WTC11 (cell line): ENCODE measurements around the gene KCNMA1. TPM values are rescaled to one million over a fixed set of nuclear protein-coding genes. Genes with fewer than 3 reads are reported as not detected.

Source experiments
- ATAC-seq: fragments of 200-7000 bp; cut with Tn5 transposase; 2 replicates; pipeline ENCODE4 v1.10.0; 2021; ENCODE audit warnings: mild to moderate bottlenecking, moderate library complexity
- CTCF ChIA-PET: fragments of 300-600 bp; sonication (Branson Sonifier 250); formaldehyde crosslinking; loops from one replicate; lab custom pipeline; 2021; ENCODE audit warnings: antibody characterized with exemption; lab: Charles Lee
- POLR2A ChIA-PET: fragments of 350-600 bp; sonication (Branson Sonifier 250); formaldehyde crosslinking; loops from one replicate; lab custom pipeline; 2021; ENCODE audit warnings: antibody characterized with exemption; lab: Charles Lee
- DNase-seq: peaks from one replicate; pipeline ENCODE4 v3.0.0; 2021; ENCODE audit warnings: low spot score
- H3K27ac Mint-ChIP-seq: 2 replicates; pipeline ENCODE4 v1.8.0; 2021; ENCODE audit warnings: mixed read lengths
- H3K27me3 Mint-ChIP-seq: 2 replicates; pipeline ENCODE4 v1.8.0; 2021; ENCODE audit warnings: low read depth, mild to moderate bottlenecking, moderate library complexity, mixed read lengths
- H3K36me3 Mint-ChIP-seq: 2 replicates; pipeline ENCODE4 v1.8.0; 2021; ENCODE audit warnings: mixed read lengths
- H3K4me1 Mint-ChIP-seq: 2 replicates; pipeline ENCODE4 v1.8.0; 2022; ENCODE audit warnings: mixed read lengths
- H3K4me3 Mint-ChIP-seq: 2 replicates; pipeline ENCODE4 v1.8.0; 2021; ENCODE audit warnings: mild to moderate bottlenecking, moderate library complexity, mixed read lengths
- H3K9me3 Mint-ChIP-seq: 2 replicates; pipeline ENCODE4 v1.8.0; 2021; ENCODE audit warnings: mixed read lengths
- GABPB1 ChIP-seq: sonication (generic); formaldehyde crosslinking; IDR thresholded peaks from 2 replicates; pipeline ENCODE4 v1.8.1; 2023; ENCODE audit warnings: mild to moderate bottlenecking, missing genetic modification reagents
- NR1H2 ChIP-seq: sonication (generic); formaldehyde crosslinking; IDR thresholded peaks from 2 replicates; pipeline ENCODE4 v1.9.0; 2021; ENCODE audit warnings: mild to moderate bottlenecking, moderate library complexity, missing genetic modification reagents
- NR3C1 ChIP-seq: sonication (generic); formaldehyde crosslinking; conservative IDR thresholded peaks from 2 replicates; pipeline ENCODE4 v1.8.1; 2023; ENCODE audit warnings: low read depth, mild to moderate bottlenecking, missing genetic modification reagents
- RELA ChIP-seq: sonication (generic); formaldehyde crosslinking; IDR thresholded peaks from 2 replicates; pipeline ENCODE4 v1.8.1; 2022; ENCODE audit warnings: missing genetic modification reagents, mild to moderate bottlenecking, borderline replicate concordance
- RORB ChIP-seq: fragments of 250-450 bp; sonication (Bioruptor Pico); IDR thresholded peaks from 2 replicates; pipeline ENCODE4 v1.9.0; 2021; ENCODE audit warnings: mild to moderate bottlenecking
- SOX15 ChIP-seq: fragments of 250-450 bp; sonication (Bioruptor Pico); IDR thresholded peaks from 2 replicates; pipeline ENCODE4 v1.9.0; 2021; ENCODE audit warnings: mild to moderate bottlenecking
- TCF7 ChIP-seq: sonication (generic); formaldehyde crosslinking; IDR thresholded peaks from 2 replicates; pipeline ENCODE4 v1.8.0; 2022; ENCODE audit warnings: mild to moderate bottlenecking, low read depth, missing genetic modification reagents, moderate library complexity
- ZNF396 ChIP-seq: fragments of 250-450 bp; sonication (Bioruptor Pico); IDR thresholded peaks from 2 replicates; pipeline ENCODE4 v1.8.0; 2021; ENCODE audit warnings: mild to moderate bottlenecking, moderate library complexity, borderline replicate concordance
- ZNF671 ChIP-seq: fragments of 250-450 bp; sonication (Bioruptor Pico); IDR thresholded peaks from 2 replicates; pipeline ENCODE4 v1.8.0; 2021; ENCODE audit warnings: mild to moderate bottlenecking
- total RNA-seq: library from RNA; stranded (reverse); gene quantifications from 3 replicates; pipeline ENCODE4 v1.2.3, GENCODE V29; 2021
- TF ChIP-seq, protein P1 (sequence below): fragments of 250-450 bp; sonication (Bioruptor Pico); IDR thresholded peaks from 2 replicates; pipeline ENCODE4 v1.8.0; 2021; ENCODE audit warnings: mild to moderate bottlenecking
- TF ChIP-seq, protein P2 (sequence below): sonication (generic); formaldehyde crosslinking; IDR thresholded peaks from 2 replicates; pipeline ENCODE4 v1.8.1; 2023; ENCODE audit warnings: mild to moderate bottlenecking, missing genetic modification reagents
- TF ChIP-seq, protein P3 (sequence below): sonication (generic); formaldehyde crosslinking; IDR thresholded peaks from 2 replicates; pipeline ENCODE4 v1.8.0; 2022; ENCODE audit warnings: mild to moderate bottlenecking, missing genetic modification reagents
- TF ChIP-seq, protein P4 (sequence below): sonication (generic); formaldehyde crosslinking; IDR thresholded peaks from 2 replicates; pipeline ENCODE4 v1.8.1; 2022; ENCODE audit warnings: missing genetic modification reagents, borderline replicate concordance
- TF ChIP-seq, protein P5 (sequence below): sonication (generic); formaldehyde crosslinking; IDR thresholded peaks from 2 replicates; pipeline ENCODE4 v1.8.1; 2022; ENCODE audit warnings: mild to moderate bottlenecking, moderate library complexity, missing genetic modification reagents
- TF ChIP-seq, protein P6 (sequence below): sonication (generic); formaldehyde crosslinking; conservative IDR thresholded peaks from 2 replicates; pipeline ENCODE4 v1.8.1; 2023; ENCODE audit warnings: mild to moderate bottlenecking, low read depth, missing genetic modification reagents, moderate library complexity

KCNMA1 gene
- total RNA-seq, 1 experiment from 2014 or later = 7.3 TPM

DNA sequence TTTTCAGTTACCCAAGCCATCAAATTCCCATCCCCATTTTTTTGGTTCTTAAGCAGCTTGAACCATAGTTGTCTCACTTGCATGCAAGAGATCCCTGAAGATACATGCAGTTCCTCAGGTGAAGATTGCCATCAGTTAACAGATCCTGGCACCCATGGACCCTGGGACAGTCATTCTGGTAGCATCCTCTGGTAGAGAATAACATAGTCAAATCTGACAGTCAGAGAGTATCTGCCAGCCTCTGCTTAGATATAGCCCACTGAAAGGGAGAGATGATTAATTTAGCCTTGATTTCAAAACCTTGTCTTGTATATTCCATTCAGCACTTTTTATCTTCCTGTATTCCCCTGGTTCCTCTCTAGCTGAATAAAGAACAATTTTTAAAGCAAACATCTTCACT lies 280.4 kb downstream of the KCNMA1 start:
- Mint-ChIP-seq H3K36me3 (no peaks in the 10 kb centered on the region), H3K4me3 (no peak overlapping the region), H3K27me3 (no peaks in the 10 kb centered on the region), H3K9me3 (no peaks in the 10 kb centered on the region), H3K4me1 (no peaks in the 10 kb centered on the region), H3K27ac (no peak overlapping the region)
- POLR2A ChIA-PET = no interaction called here
- ATAC-seq (no peak), DNase-seq (no peak)
- TF ChIP-seq, protein P1, sequence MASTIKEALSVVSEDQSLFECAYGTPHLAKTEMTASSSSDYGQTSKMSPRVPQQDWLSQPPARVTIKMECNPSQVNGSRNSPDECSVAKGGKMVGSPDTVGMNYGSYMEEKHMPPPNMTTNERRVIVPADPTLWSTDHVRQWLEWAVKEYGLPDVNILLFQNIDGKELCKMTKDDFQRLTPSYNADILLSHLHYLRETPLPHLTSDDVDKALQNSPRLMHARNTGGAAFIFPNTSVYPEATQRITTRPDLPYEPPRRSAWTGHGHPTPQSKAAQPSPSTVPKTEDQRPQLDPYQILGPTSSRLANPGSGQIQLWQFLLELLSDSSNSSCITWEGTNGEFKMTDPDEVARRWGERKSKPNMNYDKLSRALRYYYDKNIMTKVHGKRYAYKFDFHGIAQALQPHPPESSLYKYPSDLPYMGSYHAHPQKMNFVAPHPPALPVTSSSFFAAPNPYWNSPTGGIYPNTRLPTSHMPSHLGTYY (CRISPR knock-in tag) = no peak
- TF ChIP-seq TCF7 (no peak), RELA (CRISPR knock-in tag) (no peak)
- CTCF ChIA-PET = interaction anchor here (0.7 kb wide), 1 partner anchor 106 kb away, joined by 3 read pairs; no protein-coding TSS in a partner anchor

DNA sequence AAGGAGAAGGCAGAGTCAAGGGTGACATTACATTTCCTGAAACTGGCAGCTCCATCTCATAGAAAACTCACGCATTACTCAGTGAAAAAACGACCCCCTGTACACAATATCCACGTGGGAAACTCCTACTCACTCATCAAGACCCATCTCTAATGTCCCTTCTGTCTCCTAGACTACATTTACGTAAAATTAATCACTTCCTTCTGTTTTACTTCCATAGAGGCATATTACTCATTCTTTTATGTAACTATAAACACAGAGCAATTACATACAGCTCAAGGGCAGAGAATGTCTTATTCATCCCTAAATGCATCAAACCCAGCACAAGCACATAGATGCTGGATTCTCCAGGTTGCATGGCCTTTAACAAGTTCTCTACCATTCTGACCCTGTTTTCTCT lies 281.8 kb downstream of the KCNMA1 start:
- no peaks in the 10 kb centered on the region for H3K9me3 Mint-ChIP-seq
- H3K4me1 Mint-ChIP-seq = no peaks in the 10 kb centered on the region
- no peak for DNase-seq
- no peak overlapping the region; the same call in 1 of the 2 replicates for H3K27ac Mint-ChIP-seq
- POLR2A ChIA-PET = no interaction called here
- TF ChIP-seq GABPB1 (no peak), ZNF396 (CRISPR knock-in tag) (no peak), NR3C1 (CRISPR knock-in tag) (no peak), RORB (CRISPR knock-in tag) (no peak), SOX15 (CRISPR knock-in tag) (no peak), ZNF671 (CRISPR knock-in tag) (no peak), NR1H2 (no peak), TCF7 (no peak)
- TF ChIP-seq, protein P2, sequence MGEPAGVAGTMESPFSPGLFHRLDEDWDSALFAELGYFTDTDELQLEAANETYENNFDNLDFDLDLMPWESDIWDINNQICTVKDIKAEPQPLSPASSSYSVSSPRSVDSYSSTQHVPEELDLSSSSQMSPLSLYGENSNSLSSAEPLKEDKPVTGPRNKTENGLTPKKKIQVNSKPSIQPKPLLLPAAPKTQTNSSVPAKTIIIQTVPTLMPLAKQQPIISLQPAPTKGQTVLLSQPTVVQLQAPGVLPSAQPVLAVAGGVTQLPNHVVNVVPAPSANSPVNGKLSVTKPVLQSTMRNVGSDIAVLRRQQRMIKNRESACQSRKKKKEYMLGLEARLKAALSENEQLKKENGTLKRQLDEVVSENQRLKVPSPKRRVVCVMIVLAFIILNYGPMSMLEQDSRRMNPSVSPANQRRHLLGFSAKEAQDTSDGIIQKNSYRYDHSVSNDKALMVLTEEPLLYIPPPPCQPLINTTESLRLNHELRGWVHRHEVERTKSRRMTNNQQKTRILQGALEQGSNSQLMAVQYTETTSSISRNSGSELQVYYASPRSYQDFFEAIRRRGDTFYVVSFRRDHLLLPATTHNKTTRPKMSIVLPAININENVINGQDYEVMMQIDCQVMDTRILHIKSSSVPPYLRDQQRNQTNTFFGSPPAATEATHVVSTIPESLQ (CRISPR knock-in tag) = no peak
- TF ChIP-seq, protein P3, sequence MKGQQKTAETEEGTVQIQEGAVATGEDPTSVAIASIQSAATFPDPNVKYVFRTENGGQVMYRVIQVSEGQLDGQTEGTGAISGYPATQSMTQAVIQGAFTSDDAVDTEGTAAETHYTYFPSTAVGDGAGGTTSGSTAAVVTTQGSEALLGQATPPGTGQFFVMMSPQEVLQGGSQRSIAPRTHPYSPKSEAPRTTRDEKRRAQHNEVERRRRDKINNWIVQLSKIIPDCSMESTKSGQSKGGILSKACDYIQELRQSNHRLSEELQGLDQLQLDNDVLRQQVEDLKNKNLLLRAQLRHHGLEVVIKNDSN = no peak
- TF ChIP-seq, protein P4, sequence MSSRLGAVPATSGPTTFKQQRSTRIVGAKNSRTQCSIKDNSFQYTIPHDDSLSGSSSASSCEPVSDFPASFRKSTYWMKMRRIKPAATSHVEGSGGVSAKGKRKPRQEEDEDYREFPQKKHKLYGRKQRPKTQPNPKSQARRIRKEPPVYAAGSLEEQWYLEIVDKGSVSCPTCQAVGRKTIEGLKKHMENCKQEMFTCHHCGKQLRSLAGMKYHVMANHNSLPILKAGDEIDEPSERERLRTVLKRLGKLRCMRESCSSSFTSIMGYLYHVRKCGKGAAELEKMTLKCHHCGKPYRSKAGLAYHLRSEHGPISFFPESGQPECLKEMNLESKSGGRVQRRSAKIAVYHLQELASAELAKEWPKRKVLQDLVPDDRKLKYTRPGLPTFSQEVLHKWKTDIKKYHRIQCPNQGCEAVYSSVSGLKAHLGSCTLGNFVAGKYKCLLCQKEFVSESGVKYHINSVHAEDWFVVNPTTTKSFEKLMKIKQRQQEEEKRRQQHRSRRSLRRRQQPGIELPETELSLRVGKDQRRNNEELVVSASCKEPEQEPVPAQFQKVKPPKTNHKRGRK (CRISPR knock-in tag) = no peak
- TF ChIP-seq, protein P5, sequence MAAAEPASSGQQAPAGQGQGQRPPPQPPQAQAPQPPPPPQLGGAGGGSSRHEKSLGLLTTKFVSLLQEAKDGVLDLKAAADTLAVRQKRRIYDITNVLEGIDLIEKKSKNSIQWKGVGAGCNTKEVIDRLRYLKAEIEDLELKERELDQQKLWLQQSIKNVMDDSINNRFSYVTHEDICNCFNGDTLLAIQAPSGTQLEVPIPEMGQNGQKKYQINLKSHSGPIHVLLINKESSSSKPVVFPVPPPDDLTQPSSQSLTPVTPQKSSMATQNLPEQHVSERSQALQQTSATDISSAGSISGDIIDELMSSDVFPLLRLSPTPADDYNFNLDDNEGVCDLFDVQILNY (CRISPR knock-in tag) = no peak
- CTCF ChIA-PET = no interaction called here
- no peak overlapping the region for H3K4me3 Mint-ChIP-seq
- no peaks in the 10 kb centered on the region for H3K36me3 Mint-ChIP-seq
- ATAC-seq = no peak
- no peaks in the 10 kb centered on the region for H3K27me3 Mint-ChIP-seq

DNA sequence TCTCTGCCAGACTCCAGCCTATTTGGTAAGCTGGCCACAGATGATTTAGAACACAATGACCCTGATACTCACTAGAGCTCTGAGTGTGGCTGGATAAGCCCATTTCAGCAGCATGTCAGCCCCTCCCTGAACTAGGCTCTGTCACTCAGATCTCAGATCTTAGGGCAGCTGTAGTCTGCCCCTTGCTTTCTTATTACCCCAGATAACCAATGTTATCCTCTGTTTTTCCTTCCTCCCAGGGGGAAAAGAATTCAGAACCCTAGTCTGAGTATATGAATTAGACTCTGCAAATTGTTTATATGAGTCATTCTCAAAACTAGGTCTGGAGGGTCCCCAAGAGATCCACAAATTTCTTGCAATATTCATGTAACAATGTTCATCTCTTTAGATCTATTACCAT lies 286.2 kb downstream of the KCNMA1 start:
- TF ChIP-seq, protein P6, sequence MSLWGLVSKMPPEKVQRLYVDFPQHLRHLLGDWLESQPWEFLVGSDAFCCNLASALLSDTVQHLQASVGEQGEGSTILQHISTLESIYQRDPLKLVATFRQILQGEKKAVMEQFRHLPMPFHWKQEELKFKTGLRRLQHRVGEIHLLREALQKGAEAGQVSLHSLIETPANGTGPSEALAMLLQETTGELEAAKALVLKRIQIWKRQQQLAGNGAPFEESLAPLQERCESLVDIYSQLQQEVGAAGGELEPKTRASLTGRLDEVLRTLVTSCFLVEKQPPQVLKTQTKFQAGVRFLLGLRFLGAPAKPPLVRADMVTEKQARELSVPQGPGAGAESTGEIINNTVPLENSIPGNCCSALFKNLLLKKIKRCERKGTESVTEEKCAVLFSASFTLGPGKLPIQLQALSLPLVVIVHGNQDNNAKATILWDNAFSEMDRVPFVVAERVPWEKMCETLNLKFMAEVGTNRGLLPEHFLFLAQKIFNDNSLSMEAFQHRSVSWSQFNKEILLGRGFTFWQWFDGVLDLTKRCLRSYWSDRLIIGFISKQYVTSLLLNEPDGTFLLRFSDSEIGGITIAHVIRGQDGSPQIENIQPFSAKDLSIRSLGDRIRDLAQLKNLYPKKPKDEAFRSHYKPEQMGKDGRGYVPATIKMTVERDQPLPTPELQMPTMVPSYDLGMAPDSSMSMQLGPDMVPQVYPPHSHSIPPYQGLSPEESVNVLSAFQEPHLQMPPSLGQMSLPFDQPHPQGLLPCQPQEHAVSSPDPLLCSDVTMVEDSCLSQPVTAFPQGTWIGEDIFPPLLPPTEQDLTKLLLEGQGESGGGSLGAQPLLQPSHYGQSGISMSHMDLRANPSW = no peak
- ATAC-seq (no peak), DNase-seq (no peak)
- no peaks in the 10 kb centered on the region for H3K4me1 Mint-ChIP-seq
- H3K27ac Mint-ChIP-seq = no peak overlapping the region
- no peaks in the 10 kb centered on the region for H3K9me3 Mint-ChIP-seq
- no peak overlapping the region for H3K4me3 Mint-ChIP-seq
- ChIA-PET POLR2A (no interaction called here), CTCF (no interaction called here)
- no peaks in the 10 kb centered on the region for H3K36me3 Mint-ChIP-seq
- no peaks in the 10 kb centered on the region for H3K27me3 Mint-ChIP-seq
